GM18873 (cell line): ENCODE results near the gene MDK.

Source experiments
- ATAC-seq: cut with Tn5 transposase; IDR thresholded peaks from one replicate; pipeline ENCODE4 v1.9.1; 2021; ENCODE audit warnings: mild to moderate bottlenecking, moderate library complexity, moderate number of reproducible peaks; ENCODE audit not compliant: unreplicated experiment, low FRiP score

Gene MDK

GRCh38 chr11:46381819-46382645 lies 563 bp downstream of the MDK start:
- ATAC-seq = no peak

GRCh38 chr11:46382646-46383403 lies 1.4 kb downstream of the MDK start:
- ATAC-seq = no peak

GRCh38 chr11:46383404-46383758 lies 1.9 kb downstream of the MDK start:
- ATAC-seq = no peak

GRCh38 chr11:46383974-46384701 lies 2.7 kb downstream of the MDK start:
- ATAC-seq = no peak

- no peak for ATAC-seq
Measured at GRCh38 chr11:46385169-46386004, 3.9 kb downstream of the MDK start.

- ATAC-seq = no peak
Measured at GRCh38 chr11:46386005-46386578, 4.6 kb downstream of the MDK start.

GRCh38 chr11:46386674-46387073 lies 5.2 kb downstream of the MDK start:
- no peak for ATAC-seq

- ATAC-seq = no peak
Measured at GRCh38 chr11:46387456-46387855, 6.0 kb downstream of the MDK start.

- no peak for ATAC-seq
Measured at GRCh38 chr11:46387919-46388618, 6.6 kb downstream of the MDK start.

- no peak for ATAC-seq
Measured at GRCh38 chr11:46388619-46389449, 7.4 kb downstream of the MDK start.

GRCh38 chr11:46389450-46390330 lies 8.2 kb downstream of the MDK start:
- ATAC-seq = no peak

GRCh38 chr11:46390331-46391171 lies 9.1 kb downstream of the MDK start:
- ATAC-seq = no peak

- no peak for ATAC-seq
Measured at GRCh38 chr11:46391186-46391577, 9.7 kb downstream of the MDK start.

- ATAC-seq = no peak
Measured at GRCh38 chr11:46391578-46392420, 10.3 kb downstream of the MDK start, which contains the start of gene CHRM4. CHRM4 (minus strand) TSS chr11:46391776; CDS start chr11:46386557, 5,219 bp downstream.

GRCh38 chr11:46392421-46393230 lies 11.2 kb downstream of the MDK start:
- no peak for ATAC-seq
